Measurements from ENCODE around the gene ARID1B. TPM values are rescaled to one million over a fixed set of nuclear protein-coding genes. Genes with fewer than 3 reads are reported as not detected.

The ARID1B gene
- total and polyA plus RNA-seq, 2 of the 13 experiments (the other 11 are each of a cell fraction or from before 2014, with no cell fraction given): 20.1 to 32.6 TPM

GRCh38 chr6:156776840-156777576, at the start of gene ARID1B (continued):
- TF ChIP-seq GMEB1 (CRISPR knock-in tag; IDR thresholded peaks at IDR 0.05; ENCODE audit: borderline replicate concordance) (peak; percentile 58), NFE2 (CRISPR knock-in tag; IDR thresholded peaks at IDR 0.05) (no peak), ZNF232 (CRISPR knock-in tag; IDR thresholded peaks at IDR 0.05; ENCODE audit: borderline replicate concordance) (no peak; the same call in 1 of the 2 replicates), CSRNP1 (CRISPR knock-in tag; IDR thresholded peaks at IDR 0.05) (no peak), ZNF75D (CRISPR knock-in tag; IDR thresholded peaks at IDR 0.05; ENCODE audit: borderline replicate concordance) (no peak), ZHX2 (IDR thresholded peaks at IDR 0.05; ENCODE audit: low read depth) (no peak; the same call in 1 of the 2 replicates), ZHX2 (CRISPR knock-in tag; IDR thresholded peaks at IDR 0.05; ENCODE audit: borderline replicate concordance) (0 out of 2 replicates have a peak, but pooled peaks have one; percentile 84), TAF1 (CRISPR knock-in tag; IDR thresholded peaks at IDR 0.05) (peak; percentile 59), CREBL2 (CRISPR knock-in tag; IDR thresholded peaks at IDR 0.05; ENCODE audit: borderline replicate concordance) (no peak), HMG20B (CRISPR knock-in tag; conservative IDR thresholded peaks at IDR 0.05) (no peak), ISX (CRISPR knock-in tag; conservative IDR thresholded peaks at IDR 0.05) (0 out of 2 replicates have a peak, but pooled peaks have one; percentile 57), ATF1 (CRISPR knock-in tag; IDR thresholded peaks at IDR 0.05) (no peak), TFDP2 (CRISPR knock-in tag; IDR thresholded peaks at IDR 0.05) (peak; percentile 51; the same call in 1 of the 2 replicates), PCBP2 (optimal IDR thresholded peaks at IDR 0.05; ENCODE audit: low read depth, low read length, poor library complexity, severe bottlenecking) (no peak), GLI4 (CRISPR knock-in tag; IDR thresholded peaks at IDR 0.05; ENCODE audit: borderline replicate concordance) (no peak), NFYC (CRISPR knock-in tag; IDR thresholded peaks at IDR 0.05) (no peak), ZNF576 (CRISPR knock-in tag; IDR thresholded peaks at IDR 0.05) (no peak)
